ENCODE measurements around the gene PEAR1. TPM values are rescaled to one million over a fixed set of nuclear protein-coding genes. Genes with fewer than 3 reads are reported as not detected.
A peak's percentile ranks its signal among the peaks of the same experiment; 100 is the strongest.
"Not testable (repeated sequence)": the region's sequence is repeated elsewhere in the genome, so short reads cannot be mapped to it uniquely, and the experiment has no call there.

Gene PEAR1
- polyA plus RNA-seq, 3 donors, result not detected

- Histone ChIP-seq H3K4me1 (ENCODE audit: control insufficient read depth in 1 of 2, insufficient read depth in 2 of 2, low read length in 2 of 2) (peaks cover 27 to 34% of the 10 kb centered on the region in 2 donors), H3K9me3 (replicated peaks in 1 of 2; ENCODE audit: control insufficient read depth in 1 of 2, insufficient read depth in 1 of 2, low read length in 2 of 2) (peaks cover 6 to 34% of the 10 kb centered on the region in 2 donors), H3K27me3 (ENCODE audit: control insufficient read depth in 2 of 2, insufficient read depth in 2 of 2, low read length in 2 of 2) (peaks cover 52 to 74% of the 10 kb centered on the region in 2 donors)
- Mint-ChIP-seq H3K4me1 (peaks cover 38% of the 10 kb centered on the region), H3K4me3 (peak overlapping the region in 1 of 2 donors; percentile 87), H3K36me3 (peaks cover 3 to 20% of the 10 kb centered on the region in 2 donors), H3K27me3 (ENCODE audit: low read depth in 3 of 3) (peaks cover 82 to 87% (median 85%) of the 10 kb centered on the region in 3 donors), H3K9me3 (peaks cover 6 to 37% (median 22%) of the 10 kb centered on the region in 7 donors)
- not testable (repeated sequence) for H3K4me2 ChIP-seq (replicated peaks; ENCODE audit: extremely low read depth, low read length, poor library complexity, severe bottlenecking); DNase-seq; H4K20me1 ChIP-seq (ENCODE audit: insufficient read depth, low read length); H2AFZ ChIP-seq (ENCODE audit: insufficient read depth, low read depth, low read length, poor library complexity, severe bottlenecking); H3K79me2 ChIP-seq (ENCODE audit: insufficient read depth, low read length); H3K4me3 ChIP-seq (replicated peaks in 1 of 3; ENCODE audit: low read depth in 2 of 3, low read length in 3 of 3); H3K27ac ChIP-seq (ENCODE audit: low read depth in 1 of 2, low read length in 2 of 2); H3K9ac ChIP-seq (ENCODE audit: insufficient read depth, low read length, poor library complexity, severe bottlenecking); H3K27ac Mint-ChIP-seq; H3K36me3 ChIP-seq (replicated peaks in 1 of 2; ENCODE audit: control insufficient read depth in 1 of 2, insufficient read depth in 2 of 2, low read length in 2 of 2)
- intact Hi-C loops (cut with micrococcal nuclease), result loop anchor here (5.0 kb wide), 1 partner anchor 34 kb away; the partner anchor contains the start of gene PEAR1 (in 2 of the 2)
- 83% methylated on average over 4 of the region's 6 CpGs for WGBS (ENCODE audit: insufficient coverage)
Observed at GRCh38 chr1:156926695-156927094, 33.2 kb downstream of the PEAR1 start.

GRCh38 chr1:156927215-156928042 is 33.9 kb downstream of the PEAR1 start:
- Mint-ChIP-seq H3K36me3 (peaks cover 3 to 16% of the 10 kb centered on the region in 2 donors), H3K27me3 (ENCODE audit: low read depth in 3 of 3) (peaks cover 75 to 80% (median 78%) of the 10 kb centered on the region in 3 donors), H3K4me1 (peaks cover 44% of the 10 kb centered on the region), H3K27ac (peak overlapping the region in 1 of 7 donors; percentile 62), H3K4me3 (peak overlapping the region in 1 of 2 donors; percentile 87), H3K9me3 (peaks cover 6 to 37% (median 22%) of the 10 kb centered on the region in 7 donors)
- Histone ChIP-seq H3K79me2 (ENCODE audit: insufficient read depth, low read length) (no peaks in the 10 kb centered on the region), H4K20me1 (ENCODE audit: insufficient read depth, low read length) (no peaks in the 10 kb centered on the region), H3K36me3 (replicated peaks in 1 of 2; ENCODE audit: control insufficient read depth in 1 of 2, insufficient read depth in 2 of 2, low read length in 2 of 2) (no peaks in the 10 kb centered on the region), H3K27ac (ENCODE audit: low read depth in 1 of 2, low read length in 2 of 2) (no peak overlapping the region), H3K4me2 (replicated peaks; ENCODE audit: extremely low read depth, low read length, poor library complexity, severe bottlenecking) (peak overlapping the region; percentile 26), H3K4me1 (ENCODE audit: control insufficient read depth in 1 of 2, insufficient read depth in 2 of 2, low read length in 2 of 2) (peaks cover 27 to 39% of the 10 kb centered on the region in 2 donors), H3K27me3 (ENCODE audit: control insufficient read depth in 2 of 2, insufficient read depth in 2 of 2, low read length in 2 of 2) (peaks cover 45 to 67% of the 10 kb centered on the region in 2 donors), H2AFZ (ENCODE audit: insufficient read depth, low read depth, low read length, poor library complexity, severe bottlenecking) (peak overlapping the region; percentile 42), H3K9ac (ENCODE audit: insufficient read depth, low read length, poor library complexity, severe bottlenecking) (no peak overlapping the region), H3K9me3 (replicated peaks in 1 of 2; ENCODE audit: control insufficient read depth in 1 of 2, insufficient read depth in 1 of 2, low read length in 2 of 2) (peaks cover 6 to 29% of the 10 kb centered on the region in 2 donors), H3K4me3 (replicated peaks in 1 of 3; ENCODE audit: low read depth in 2 of 3, low read length in 3 of 3) (peak overlapping the region in 1 of 3 experiments; percentile 23)
- peak; percentile 70 for TF ChIP-seq CTCF (IDR thresholded peaks at IDR 0.05)
- 4% methylated on average over 64 of the region's 64 CpGs for WGBS (ENCODE audit: insufficient coverage)
- intact Hi-C loops (cut with micrococcal nuclease), result loop anchor here (5.0 kb wide), 1 partner anchor 35 kb away; the partner anchor contains the start of gene PEAR1 (in 2 of the 2)
- peak; percentile 40 to 62 (median 47) for DNase-seq

Measured in CD14-positive monocyte (primary cell).